Neuronal stem cell (in vitro differentiated cells): Measurements from ENCODE around the gene SYP.

ENCODE experiments used
- DNase-seq: peaks from one replicate; pipeline ENCODE4 v3.0.0-alpha.2; 2013; ENCODE audit warnings: low spot score
- H2AFZ ChIP-seq: one replicate; pipeline ENCODE4 v1.6.1; 2013; ENCODE audit warnings: mild to moderate bottlenecking, low read length, inconsistent platforms
- H2AK5ac ChIP-seq: 2 replicates; pipeline ENCODE4 v1.6.1; 2013; ENCODE audit warnings: low read depth, mild to moderate bottlenecking, inconsistent platforms, low read length, moderate library complexity, mixed read lengths
- H2BK120ac ChIP-seq: 2 replicates; pipeline ENCODE4 v1.6.1; 2013; ENCODE audit warnings: low read depth, mild to moderate bottlenecking, inconsistent platforms, low read length, moderate library complexity, mixed read lengths
- H2BK12ac ChIP-seq: one replicate; pipeline ENCODE4 v1.6.1; 2013; ENCODE audit warnings: low read length, inconsistent platforms
- H2BK15ac ChIP-seq: 2 replicates; pipeline ENCODE4 v1.6.1; 2013; ENCODE audit warnings: mild to moderate bottlenecking, low read length, inconsistent platforms, mixed read lengths
- H2BK5ac ChIP-seq: one replicate; pipeline ENCODE4 v1.6.1; 2013; ENCODE audit warnings: inconsistent platforms, mild to moderate bottlenecking, low read length, moderate library complexity
- H3K14ac ChIP-seq: one replicate; pipeline ENCODE4 v1.6.1; 2013; ENCODE audit warnings: low read length, inconsistent platforms
- H3K18ac ChIP-seq: 2 replicates; pipeline ENCODE4 v1.6.1; 2013; ENCODE audit warnings: low read length, inconsistent platforms
- H3K23ac ChIP-seq: 2 replicates; pipeline ENCODE4 v1.6.1; 2013; ENCODE audit warnings: low read depth, mild to moderate bottlenecking, mixed read lengths, low read length, inconsistent platforms; ENCODE audit not compliant: poor library complexity
- H3K27ac ChIP-seq: replicated peaks from 3 replicates; pipeline ENCODE4 v1.5.1; 2013; ENCODE audit warnings: low read length, inconsistent platforms
- H3K27me3 ChIP-seq, 3 experiments: 2 replicates each; pipeline ENCODE4 v1.6.1; 2013; ENCODE audit warnings: low read length in 3 of 3, mild to moderate bottlenecking in 2 of 3, inconsistent platforms in 1 of 3, low read depth in 1 of 3, mixed read lengths in 1 of 3, moderate library complexity in 1 of 3; ENCODE audit not compliant: control insufficient read depth in 3 of 3, insufficient read depth in 3 of 3
- H3K36me3 ChIP-seq, 2 donors: replicated peaks in 1 of 2; 2 replicates each; pipeline ENCODE4 v1.6.1; 2013; ENCODE audit warnings: low read length in 2 of 2; ENCODE audit not compliant: control insufficient read depth in 2 of 2, insufficient read depth in 2 of 2
- H3K4ac ChIP-seq: 2 replicates; pipeline ENCODE4 v1.6.1; 2013; ENCODE audit warnings: inconsistent platforms, mild to moderate bottlenecking, low read length, moderate library complexity
- H3K4me1 ChIP-seq, 2 donors: 1 replicate in 1 of 2; 2 replicates in 1 of 2; pipeline ENCODE4 v1.6.1; 2013; ENCODE audit warnings: low read length in 2 of 2, low read depth in 1 of 2; ENCODE audit not compliant: control insufficient read depth in 2 of 2, insufficient read depth in 1 of 2
- H3K4me2 ChIP-seq: one replicate; pipeline ENCODE4 v1.6.1; 2013; ENCODE audit warnings: mild to moderate bottlenecking, low read length, inconsistent platforms; ENCODE audit not compliant: insufficient read depth, poor library complexity, severe bottlenecking
- H3K4me3 ChIP-seq, 2 donors: 2 replicates each; pipeline ENCODE4 v1.5.1; 2013; ENCODE audit warnings: low read length in 2 of 2, mild to moderate bottlenecking in 2 of 2, inconsistent platforms in 1 of 2, moderate library complexity in 1 of 2
- H3K79me1 ChIP-seq: one replicate; pipeline ENCODE4 v1.6.1; 2013; ENCODE audit warnings: low read depth, mild to moderate bottlenecking, inconsistent platforms, low read length, moderate library complexity
- H3K9ac ChIP-seq: one replicate; pipeline ENCODE4 v1.6.1; 2013; ENCODE audit warnings: mild to moderate bottlenecking, low read depth, low read length, inconsistent platforms; ENCODE audit not compliant: poor library complexity
- H3K9me3 ChIP-seq, 2 donors: replicated peaks in 1 of 2; 2 replicates each; pipeline versions ENCODE3 to v1.6.1; 2013; ENCODE audit warnings: low read length in 2 of 2, mild to moderate bottlenecking in 2 of 2, inconsistent platforms in 1 of 2, low read depth in 1 of 2, mixed read lengths in 1 of 2, moderate library complexity in 1 of 2; ENCODE audit not compliant: control insufficient read depth in 2 of 2, insufficient read depth in 1 of 2
- H4K8ac ChIP-seq: one replicate; pipeline ENCODE4 v1.6.1; 2013; ENCODE audit warnings: low read depth, mild to moderate bottlenecking, inconsistent platforms, low read length, moderate library complexity
- H4K91ac ChIP-seq: one replicate; pipeline ENCODE4 v1.6.1; 2013; ENCODE audit warnings: low read length, low read depth, mild to moderate bottlenecking, inconsistent platforms; ENCODE audit not compliant: poor library complexity
- WGBS, 2 donors: extraction: QIAGEN DNeasy Blood & Tissue Kit; methylation state at CpG; one replicate each; pipeline ENCODE4 v1.1.7; 2013; ENCODE audit warnings: missing lambda C conversion rate in 2 of 2, mixed read lengths in 1 of 2; ENCODE audit not compliant: insufficient read length in 2 of 2, insufficient replicate concordance in 1 of 2; ENCODE audit errors: extremely low coverage in 2 of 2; 5-methylcytosine and 5-hydroxymethylcytosine counted together

The SYP gene

DNA sequence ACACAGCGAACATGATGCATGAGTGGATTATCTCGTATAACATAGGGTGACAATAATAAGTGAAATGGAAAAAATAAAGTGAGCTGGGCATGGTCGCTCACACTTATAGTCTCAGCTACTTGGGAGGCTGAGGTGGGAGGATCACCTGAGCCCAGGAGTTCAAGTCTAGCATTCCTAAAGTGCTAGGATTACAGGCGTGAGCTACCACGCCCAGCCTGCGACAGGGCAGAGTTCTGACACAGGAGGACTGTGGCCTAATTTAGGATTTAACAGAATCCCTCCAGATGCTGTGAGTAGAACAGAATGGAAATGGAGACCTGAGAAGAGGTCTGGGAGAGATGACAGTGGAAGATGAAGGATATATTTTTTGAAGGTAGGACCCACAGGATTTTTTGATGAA lies 10.4 kb downstream of the SYP start:
- Histone ChIP-seq H4K91ac (no peak overlapping the region), H3K4me3 (no peak overlapping the region), H3K79me1 (no peaks in the 10 kb centered on the region), H2BK15ac (no peak overlapping the region), H3K4me2 (no peak overlapping the region), H3K18ac (no peak overlapping the region), H2BK12ac (no peak overlapping the region), H3K36me3 (no peaks in the 10 kb centered on the region), H2AK5ac (no peak overlapping the region), H3K14ac (no peak overlapping the region), H3K23ac (no peak overlapping the region), H4K8ac (no peak overlapping the region), H3K27me3 (no peaks in the 10 kb centered on the region), H3K9me3 (no peaks in the 10 kb centered on the region), H2BK120ac (no peak overlapping the region), H2BK5ac (no peak overlapping the region), H3K9ac (no peak overlapping the region), H2AFZ (no peak overlapping the region), H3K4me1 (peaks cover 0 to 10% of the 10 kb centered on the region in 2 donors), H3K4ac (no peak overlapping the region), H3K27ac (no peak overlapping the region)
- no CpG with 5 or more reads among the region's 6 CpGs for WGBS, 2 donors
- DNase-seq: no peak

DNA sequence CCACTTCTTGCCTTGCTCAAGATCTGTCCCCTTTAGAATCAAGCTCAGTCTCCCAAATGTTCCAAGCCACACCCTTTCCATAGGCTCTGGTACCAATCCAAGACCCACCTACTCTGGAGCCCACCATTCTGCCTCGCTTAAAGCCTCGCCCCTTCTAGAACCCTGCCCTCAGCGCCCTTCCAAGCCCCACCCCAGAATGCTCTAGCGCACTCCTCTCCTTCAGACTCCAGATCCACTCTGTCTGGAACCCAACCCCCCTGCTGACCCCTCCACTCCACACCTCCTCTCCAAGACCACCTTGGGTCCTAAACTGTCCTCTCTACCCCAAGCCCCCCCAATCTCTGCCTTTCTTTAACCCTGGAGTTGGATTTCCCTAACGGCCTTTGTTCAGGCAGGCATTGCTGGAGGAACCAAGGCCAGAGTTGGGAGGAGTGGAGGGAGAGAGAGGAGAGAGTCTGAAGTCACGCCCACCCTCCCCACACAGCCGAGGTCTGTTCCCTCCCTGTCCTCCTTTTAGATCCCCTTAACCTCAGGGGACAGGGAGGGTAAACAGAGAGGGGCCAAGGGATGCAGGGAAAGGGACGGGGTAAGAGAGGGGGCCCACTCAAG lies 11.4 kb downstream of the SYP start:
- no peak overlapping the region for H3K4ac ChIP-seq
- no peaks in the 10 kb centered on the region for H3K79me1 ChIP-seq
- H3K4me1 ChIP-seq: peaks cover 0 to 11% of the 10 kb centered on the region in 2 donors
- no peak overlapping the region for H4K91ac ChIP-seq
- no peak overlapping the region for H2AK5ac ChIP-seq
- no peak overlapping the region for H4K8ac ChIP-seq
- H3K27ac ChIP-seq: no peak overlapping the region
- DNase-seq: no peak
- no peak overlapping the region for H3K18ac ChIP-seq
- no peak overlapping the region for H2BK15ac ChIP-seq
- H3K36me3 ChIP-seq: no peaks in the 10 kb centered on the region
- no peak overlapping the region for H2BK12ac ChIP-seq
- H3K27me3 ChIP-seq: no peaks in the 10 kb centered on the region
- no peak overlapping the region for H3K23ac ChIP-seq
- no peak overlapping the region for H2BK120ac ChIP-seq
- no peak overlapping the region for H3K4me3 ChIP-seq
- no peak overlapping the region for H3K14ac ChIP-seq
- no peak overlapping the region for H3K4me2 ChIP-seq
- H3K9ac ChIP-seq: no peak overlapping the region
- no peak overlapping the region for H2BK5ac ChIP-seq
- H2AFZ ChIP-seq: no peak overlapping the region
- H3K9me3 ChIP-seq: no peaks in the 10 kb centered on the region
- WGBS, 2 donors: no CpG with 5 or more reads among the region's 8 CpGs

DNA sequence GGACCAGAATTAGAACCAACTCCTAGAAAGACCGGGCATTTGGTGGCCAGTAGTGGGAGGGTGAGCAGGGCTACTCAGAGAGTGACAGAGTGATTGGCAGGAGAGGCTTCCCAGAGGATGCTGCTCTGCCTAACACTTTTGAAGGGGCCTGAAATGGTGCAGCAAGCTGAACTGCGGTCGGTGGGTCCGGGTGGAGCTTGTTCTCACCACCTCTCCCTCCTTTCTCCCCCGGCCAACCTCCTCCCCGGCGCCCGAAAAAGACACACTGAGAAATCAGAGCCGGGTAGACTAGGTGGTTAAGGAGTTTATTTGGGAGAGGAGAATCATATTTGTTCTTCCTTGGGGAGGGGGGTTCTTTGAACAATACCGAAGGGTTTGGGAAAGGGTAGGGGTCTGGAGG lies 12.5 kb downstream of the SYP start:
- Histone ChIP-seq H3K27me3 (no peaks in the 10 kb centered on the region), H2AK5ac (no peak overlapping the region), H2BK5ac (no peak overlapping the region), H3K79me1 (no peaks in the 10 kb centered on the region), H2BK15ac (no peak overlapping the region), H3K9ac (no peak overlapping the region), H3K18ac (no peak overlapping the region), H3K4ac (no peak overlapping the region), H3K36me3 (no peaks in the 10 kb centered on the region), H3K4me1 (peaks cover 0 to 11% of the 10 kb centered on the region in 2 donors), H3K4me2 (peak overlapping the region; percentile 18), H3K14ac (no peak overlapping the region), H2BK120ac (no peak overlapping the region), H3K9me3 (no peaks in the 10 kb centered on the region), H3K27ac (no peak overlapping the region), H2BK12ac (no peak overlapping the region), H3K23ac (no peak overlapping the region), H4K8ac (no peak overlapping the region), H3K4me3 (no peak overlapping the region), H4K91ac (no peak overlapping the region), H2AFZ (peak overlapping the region; percentile 56)
- DNase-seq: no peak
- WGBS, 2 donors: no CpG with 5 or more reads among the region's 10 CpGs

DNA sequence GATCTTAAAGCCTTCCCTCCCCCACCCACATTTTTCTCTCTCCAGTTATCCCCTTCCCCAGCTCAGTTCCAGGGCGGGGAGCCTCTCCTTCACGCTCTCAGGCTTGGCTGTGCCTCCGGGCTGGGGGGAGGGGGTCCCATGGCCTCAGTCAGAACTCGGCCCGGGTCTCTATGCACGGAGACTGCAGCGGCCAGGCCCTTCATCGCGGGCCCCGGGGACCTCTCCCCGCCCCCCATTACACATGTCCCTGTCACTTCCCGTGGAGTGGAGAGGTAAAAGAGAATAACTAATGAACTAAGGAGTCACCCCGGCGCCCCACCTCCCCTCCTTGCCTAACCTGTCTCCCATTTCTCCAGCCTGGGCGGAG lies 13.0 kb downstream of the SYP start:
- Histone ChIP-seq H2BK120ac (no peak overlapping the region), H3K4ac (no peak overlapping the region), H3K27me3 (no peaks in the 10 kb centered on the region), H2BK12ac (no peak overlapping the region), H2BK5ac (no peak overlapping the region), H3K14ac (no peak overlapping the region), H2BK15ac (no peak overlapping the region), H3K9ac (no peak overlapping the region), H3K4me2 (peak overlapping the region; percentile 66), H2AK5ac (no peak overlapping the region), H4K91ac (no peak overlapping the region), H4K8ac (no peak overlapping the region), H3K4me1 (peaks cover 0 to 11% of the 10 kb centered on the region in 2 donors), H3K79me1 (no peaks in the 10 kb centered on the region), H3K27ac (no peak overlapping the region), H2AFZ (peak overlapping the region; percentile 56), H3K36me3 (no peaks in the 10 kb centered on the region), H3K4me3 (no peak overlapping the region), H3K9me3 (no peaks in the 10 kb centered on the region), H3K18ac (peak overlapping the region; percentile 64), H3K23ac (no peak overlapping the region)
- WGBS, 2 donors: no CpG with 5 or more reads among the region's 15 CpGs
- DNase-seq: no peak
